GM18873 (cell line): ENCODE measurements around the gene ODAD3.
"Not testable (repeated sequence)": the region's sequence is repeated elsewhere in the genome, so short reads cannot be mapped to it uniquely, and the experiment has no call there.

ENCODE experiments used
- ATAC-seq: cut with Tn5 transposase; IDR thresholded peaks from one replicate; pipeline ENCODE4 v1.9.1; 2021; ENCODE audit warnings: mild to moderate bottlenecking, moderate library complexity, moderate number of reproducible peaks; ENCODE audit not compliant: unreplicated experiment, low FRiP score

Gene ODAD3

DNA sequence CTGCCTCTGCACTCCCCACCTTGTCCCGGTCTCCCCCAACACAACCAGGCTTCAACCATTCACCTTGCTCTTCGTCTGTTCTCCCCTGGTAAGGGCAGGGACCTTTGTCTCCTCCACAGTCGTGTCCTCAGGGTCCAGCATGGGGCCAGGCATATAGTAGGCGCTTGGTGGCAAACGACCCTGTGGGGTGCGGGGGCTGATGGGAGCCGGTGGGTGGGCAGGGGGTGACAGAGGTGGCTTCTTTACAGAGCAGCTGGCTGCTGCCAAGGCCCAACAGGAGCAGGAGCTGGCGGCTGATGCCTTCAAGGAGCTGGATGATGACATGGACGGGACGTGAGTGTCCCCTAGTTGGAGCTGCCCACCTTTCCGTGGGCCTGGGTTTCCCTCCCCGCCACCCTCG, 10.2 kb upstream of the ODAD3 start:
- no peak for ATAC-seq

DNA sequence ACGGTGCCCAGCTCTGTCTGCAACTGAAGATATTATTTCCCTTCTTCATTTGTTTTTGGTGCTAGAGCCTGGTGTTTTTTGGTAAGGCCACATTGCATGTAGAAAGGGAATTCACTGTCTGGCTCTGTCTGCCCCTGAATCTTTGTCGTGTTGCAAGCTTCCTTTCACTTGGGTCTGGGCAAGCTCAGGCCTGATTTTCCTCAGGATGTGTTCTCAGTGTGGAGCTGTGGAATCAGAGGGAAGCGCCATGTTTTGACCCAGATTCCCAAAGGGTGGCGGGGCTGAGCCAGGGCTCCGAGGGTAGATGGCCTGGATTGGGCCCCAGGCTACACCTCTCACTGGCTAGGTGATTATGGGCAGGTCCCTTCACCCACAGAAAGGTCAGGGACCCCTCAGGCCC, 9.1 kb upstream of the ODAD3 start:
- ATAC-seq = no peak

GRCh38 chr19:11437955-11438354, 3.0 kb upstream of the ODAD3 start:
- ATAC-seq = no peak

- ATAC-seq = no peak
Measured at GRCh38 chr19:11435833-11436313, 952 bp upstream of the ODAD3 start.

DNA sequence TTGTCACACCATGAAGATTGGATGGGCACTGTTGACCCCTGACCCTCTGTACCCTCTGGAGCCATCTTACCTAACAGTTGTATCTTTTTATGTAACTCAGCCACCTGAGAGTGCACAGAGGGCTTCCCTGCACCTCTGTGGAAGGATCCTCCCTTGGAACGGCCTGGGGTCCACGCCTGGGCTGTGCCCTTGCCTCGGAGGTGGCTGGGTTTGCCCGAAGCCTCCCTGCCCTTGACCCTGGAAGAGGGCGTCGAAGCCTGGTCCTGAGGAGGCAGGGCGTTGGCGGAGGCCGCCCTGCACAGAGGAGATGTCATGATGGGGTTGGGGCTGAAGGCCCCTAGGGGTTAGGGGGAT, 241 bp downstream of the ODAD3 start:
- ATAC-seq = no peak

- not testable (repeated sequence) for ATAC-seq
Measured at GRCh38 chr19:11433526-11433925, 1.4 kb downstream of the ODAD3 start.

GRCh38 chr19:11426656-11427055, 8.3 kb downstream of the ODAD3 start:
- ATAC-seq = no peak

- ATAC-seq = no peak
Measured at GRCh38 chr19:11425719-11426457, 9.0 kb downstream of the ODAD3 start.

- ATAC-seq = no peak
Measured at GRCh38 chr19:11423791-11424181, 11.1 kb downstream of the ODAD3 start.

- no peak for ATAC-seq
Measured at GRCh38 chr19:11423164-11423790, 11.6 kb downstream of the ODAD3 start.

- ATAC-seq = no peak
Measured at GRCh38 chr19:11422163-11423065, 12.5 kb downstream of the ODAD3 start.

GRCh38 chr19:11421371-11422098, 13.4 kb downstream of the ODAD3 start:
- ATAC-seq = no peak

DNA sequence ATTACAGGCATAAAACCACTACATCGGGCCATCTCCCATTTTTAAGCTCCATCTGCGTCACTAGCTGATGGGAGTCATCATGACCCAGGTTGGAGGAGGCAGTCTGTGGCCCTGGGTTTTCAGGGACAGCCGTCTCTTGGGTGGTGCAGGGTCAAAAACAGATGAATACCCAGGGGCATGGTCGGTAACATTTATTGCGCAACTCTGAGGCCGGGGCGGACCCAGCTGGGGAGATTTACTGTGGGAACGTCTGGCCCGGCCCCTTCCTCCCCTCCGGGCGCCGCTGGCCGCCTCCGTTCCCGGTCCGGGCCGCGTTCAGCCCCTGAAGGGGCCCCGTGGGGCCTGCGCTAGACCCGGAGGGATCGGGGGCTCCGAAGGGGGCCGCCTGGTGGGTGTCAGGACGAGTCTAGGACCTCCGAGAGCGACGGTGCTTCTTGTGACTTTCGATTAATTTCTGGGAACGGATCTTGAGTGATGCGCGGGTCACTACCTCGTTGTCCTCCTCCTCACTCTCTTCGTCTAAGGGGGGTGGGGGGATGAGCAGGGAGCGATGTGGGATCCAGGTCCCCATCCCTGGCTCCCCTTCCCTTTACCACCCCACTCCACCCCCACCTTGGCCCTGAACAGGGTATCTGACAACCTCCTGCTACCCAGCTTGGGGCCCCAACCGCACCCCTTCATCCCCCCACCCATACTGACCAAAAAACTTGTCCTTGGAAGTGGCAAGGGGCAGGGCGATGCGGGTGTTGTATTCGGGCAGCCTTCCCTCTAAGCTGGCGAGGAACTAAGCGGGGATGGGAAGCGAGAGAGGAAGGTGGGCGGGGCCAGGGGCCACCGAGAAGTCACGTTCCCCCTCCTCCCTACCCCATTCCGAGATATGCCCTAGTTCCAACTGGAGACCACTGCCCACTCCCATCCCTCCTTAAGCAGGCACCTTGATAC, 14.2 kb downstream of the ODAD3 start:
- no peak for ATAC-seq

DNA sequence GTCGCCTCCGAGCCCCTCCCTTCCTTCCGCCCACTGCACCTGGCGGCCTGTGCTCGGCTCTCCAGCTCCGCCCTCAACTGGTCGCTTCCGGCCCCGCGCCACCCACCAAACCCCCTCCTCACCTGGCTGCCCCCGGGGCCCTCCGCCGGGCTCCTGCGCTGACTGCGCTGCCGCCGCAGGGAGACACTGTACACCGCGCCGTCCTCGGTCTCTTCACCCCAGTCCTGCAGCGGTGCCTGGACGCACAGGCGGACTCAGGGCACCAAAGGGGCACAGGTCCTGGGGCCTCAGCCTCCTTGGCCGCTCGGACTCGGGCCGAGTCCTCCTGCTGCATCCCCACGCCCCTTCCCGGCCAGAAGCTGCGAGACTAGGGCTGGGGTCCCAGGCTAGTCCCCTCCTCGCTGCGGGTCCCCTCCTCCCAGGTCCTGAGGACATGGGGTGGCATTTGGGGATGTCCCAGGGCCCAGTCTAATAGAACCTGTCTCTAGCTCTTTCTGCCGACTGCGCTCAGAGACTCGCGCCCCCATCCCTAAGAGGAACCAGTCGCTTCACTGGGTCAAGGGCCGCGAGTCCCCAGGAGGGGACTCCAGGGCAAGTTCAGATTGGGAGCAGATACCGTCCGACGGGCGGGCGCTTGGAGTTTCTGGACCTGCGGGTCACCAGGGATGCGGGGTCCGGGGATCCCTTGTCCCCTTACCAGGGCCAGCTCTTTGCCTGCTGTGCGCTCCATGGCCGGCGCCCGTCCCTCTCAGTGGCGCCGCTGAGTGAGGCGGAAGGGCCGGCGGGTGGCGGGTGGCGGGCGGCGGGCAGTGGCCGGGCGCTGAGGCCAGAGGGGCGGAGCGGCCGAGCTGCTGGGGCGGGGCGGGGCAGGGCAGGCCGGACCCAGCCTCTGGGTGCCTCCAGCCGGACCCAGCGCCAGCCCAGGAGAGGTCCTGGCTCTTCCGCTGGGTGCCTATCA, 16.1 kb downstream of the ODAD3 start, which contains the start of gene RGL3:
RGL3 (minus strand) TSS at position 766 of the 958 bp plus-strand sequence; CDS start at position 730, 36 bp downstream.
- ATAC-seq = no peak

DNA sequence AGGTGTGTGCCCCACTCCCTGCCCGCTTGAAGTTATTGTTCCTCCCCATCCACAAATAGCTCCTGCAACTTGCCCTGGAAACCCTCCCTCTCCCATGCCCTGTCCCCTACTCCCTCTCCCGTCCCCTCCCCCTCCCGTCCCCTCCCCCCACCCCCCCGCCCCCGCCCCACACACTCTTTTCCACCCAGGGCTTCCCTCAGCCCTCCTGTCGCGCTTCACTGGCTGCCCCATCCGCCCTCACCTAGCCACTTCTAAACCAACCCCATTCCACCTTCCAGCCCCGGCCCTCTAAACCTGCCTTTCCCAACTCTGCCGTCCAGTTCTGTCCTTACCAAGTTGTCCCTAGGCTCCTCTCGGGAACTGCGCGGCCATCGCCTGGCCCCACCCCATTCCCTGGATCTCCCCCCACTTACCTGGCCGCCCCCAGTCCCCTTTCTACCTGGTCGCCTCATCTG, 16.8 kb downstream of the ODAD3 start:
- no peak for ATAC-seq

DNA sequence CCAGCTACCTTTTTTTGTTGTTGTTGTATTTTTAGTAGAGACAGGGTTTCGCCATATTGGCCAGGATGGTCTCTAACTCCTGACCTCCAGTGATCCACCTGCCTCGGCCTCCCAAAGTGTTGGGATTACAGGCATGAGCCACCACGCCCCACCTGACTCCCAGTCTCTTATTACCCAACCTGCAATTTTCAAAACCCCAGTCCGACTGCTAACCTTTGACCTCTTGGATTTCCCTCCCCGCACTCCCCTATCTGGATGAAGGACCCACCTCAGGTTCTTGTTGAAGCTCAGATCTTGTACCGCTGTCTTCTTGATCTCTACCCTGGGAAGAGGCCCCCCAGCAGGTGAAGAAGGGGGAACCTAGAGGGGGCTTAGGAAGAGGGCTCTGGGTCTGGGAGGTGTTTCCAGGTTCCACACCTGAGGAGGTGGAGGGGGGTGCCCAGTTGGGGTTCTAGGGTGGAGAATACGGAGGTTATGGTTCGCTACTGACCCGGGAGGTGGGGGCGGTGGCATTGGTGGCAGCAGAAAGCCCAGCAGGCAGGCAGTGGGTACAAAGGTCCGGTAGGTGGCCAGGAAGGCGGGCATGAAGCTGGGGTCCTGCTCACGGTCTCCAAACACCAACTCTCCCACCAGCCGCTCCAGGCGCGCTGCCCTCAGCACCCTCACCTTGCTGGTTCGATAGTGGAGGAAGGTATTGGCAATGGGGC, 18.4 kb downstream of the ODAD3 start:
- ATAC-seq = no peak

- ATAC-seq = no peak
Measured at GRCh38 chr19:11414544-11414943, 20.4 kb downstream of the ODAD3 start.
